GM18511 (cell line): Measurements from ENCODE around the gene HPCA.
"Not testable (repeated sequence)": the region's sequence is repeated elsewhere in the genome, so short reads cannot be mapped to it uniquely, and the experiment has no call there.

Source experiments
- ATAC-seq: cut with Tn5 transposase; IDR thresholded peaks from one replicate; pipeline ENCODE4 v1.9.1; 2021; ENCODE audit warnings: mild to moderate bottlenecking, moderate library complexity; ENCODE audit not compliant: unreplicated experiment

Gene HPCA

DNA sequence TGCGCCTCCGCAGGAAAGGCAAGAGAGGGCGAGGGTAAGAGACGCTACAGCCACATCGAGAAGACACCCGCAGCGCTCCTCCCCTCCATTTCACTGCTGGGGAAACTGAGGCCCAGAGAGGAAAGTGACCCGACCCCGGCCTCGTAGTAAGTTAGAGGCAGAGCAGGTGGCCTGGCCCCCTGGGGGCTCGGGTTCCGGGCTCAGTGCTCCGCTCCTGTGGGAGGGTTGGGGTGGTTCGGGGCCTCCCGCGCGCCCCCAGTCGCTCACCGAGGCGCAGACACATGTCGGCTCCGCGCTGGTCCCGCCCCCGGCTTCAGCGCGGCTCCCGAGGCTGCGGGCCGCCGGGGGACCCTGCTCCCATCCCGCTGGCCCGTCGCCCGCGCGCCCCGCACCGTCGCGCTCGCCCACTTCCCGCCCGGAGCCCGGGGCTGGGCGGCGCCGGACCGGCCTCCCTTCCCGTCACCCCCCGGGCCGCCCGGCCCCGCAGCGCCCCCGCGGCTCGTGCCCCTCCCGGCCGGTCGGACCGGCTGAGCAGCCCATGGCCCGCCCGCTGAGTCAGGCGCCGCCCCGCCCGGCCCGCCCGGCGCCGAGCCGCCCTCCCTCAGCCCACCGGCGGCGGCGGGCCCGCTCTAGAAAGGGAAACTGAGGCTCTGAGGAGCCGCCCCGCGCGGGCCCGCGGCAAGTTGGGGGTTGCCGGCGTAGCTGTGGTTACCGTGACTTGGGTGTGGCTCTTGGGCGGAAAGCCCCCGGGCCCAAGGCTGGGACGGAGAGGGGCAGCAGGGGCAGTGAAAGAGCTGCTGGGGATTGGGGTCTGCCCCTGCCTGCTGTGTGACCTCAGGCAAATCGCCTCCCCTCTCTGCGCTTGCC, 14.9 kb downstream of the HPCA start, which contains the start of gene TMEM54:
Gene TMEM54, minus strand, starts transcription at position 434 of the 867 bp plus-strand sequence. Its CDS starts 151 bp downstream, at position 283.
- ATAC-seq, result no peak

DNA sequence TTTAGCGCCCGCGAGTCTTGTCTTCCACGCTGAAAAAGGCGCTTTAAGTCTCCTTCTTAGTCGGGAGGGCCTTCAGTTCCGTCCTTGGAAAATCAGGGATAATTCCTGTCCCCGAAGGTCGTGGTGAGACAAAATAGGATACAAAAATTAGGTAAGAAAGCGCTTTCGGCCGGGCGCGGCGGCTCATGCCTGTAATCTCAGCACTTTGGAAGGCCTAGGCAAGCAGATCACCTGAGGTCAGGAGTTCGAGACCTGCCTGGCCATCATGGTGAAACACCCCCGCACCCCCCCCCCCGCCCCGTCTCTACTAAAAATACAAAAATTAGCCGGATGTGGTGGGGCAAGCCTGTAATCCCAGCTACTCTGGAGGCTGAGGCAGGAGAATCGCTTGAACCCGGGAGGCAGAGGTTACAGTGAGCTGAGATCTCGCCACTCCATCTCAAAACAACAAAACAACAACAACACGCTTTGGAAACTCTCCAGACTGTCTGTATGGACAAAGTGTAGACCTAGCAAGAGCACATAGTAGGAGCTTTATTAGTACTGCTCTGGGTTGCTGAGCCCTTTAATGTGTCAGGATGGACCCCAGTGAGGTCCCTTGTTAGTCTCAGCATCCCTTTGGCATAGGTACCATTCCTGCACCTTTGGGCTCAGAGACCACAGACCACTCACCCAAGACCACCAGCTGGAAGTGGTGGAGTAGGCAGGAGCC, 15.7 kb downstream of the HPCA start:
- no peak for ATAC-seq

DNA sequence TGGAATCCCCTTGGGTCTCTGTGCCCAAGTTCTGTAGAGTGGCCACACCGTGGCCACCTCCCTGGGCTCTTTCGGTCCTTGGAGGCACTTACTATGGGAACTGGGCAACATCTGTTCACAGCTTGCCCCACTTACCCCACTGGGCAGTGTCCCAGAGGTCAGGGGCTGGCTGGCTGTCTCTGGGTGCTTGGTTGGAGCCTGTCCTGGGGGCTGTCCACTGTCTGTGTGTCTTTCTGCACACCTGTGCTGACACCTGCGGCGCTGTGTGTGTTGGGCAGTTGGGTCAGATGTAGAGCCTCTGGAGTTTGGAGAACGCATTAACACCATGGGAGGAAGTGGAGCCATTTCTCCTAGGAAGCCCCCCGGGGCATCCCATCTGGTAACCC, 16.2 kb downstream of the HPCA start:
- ATAC-seq, result no peak

DNA sequence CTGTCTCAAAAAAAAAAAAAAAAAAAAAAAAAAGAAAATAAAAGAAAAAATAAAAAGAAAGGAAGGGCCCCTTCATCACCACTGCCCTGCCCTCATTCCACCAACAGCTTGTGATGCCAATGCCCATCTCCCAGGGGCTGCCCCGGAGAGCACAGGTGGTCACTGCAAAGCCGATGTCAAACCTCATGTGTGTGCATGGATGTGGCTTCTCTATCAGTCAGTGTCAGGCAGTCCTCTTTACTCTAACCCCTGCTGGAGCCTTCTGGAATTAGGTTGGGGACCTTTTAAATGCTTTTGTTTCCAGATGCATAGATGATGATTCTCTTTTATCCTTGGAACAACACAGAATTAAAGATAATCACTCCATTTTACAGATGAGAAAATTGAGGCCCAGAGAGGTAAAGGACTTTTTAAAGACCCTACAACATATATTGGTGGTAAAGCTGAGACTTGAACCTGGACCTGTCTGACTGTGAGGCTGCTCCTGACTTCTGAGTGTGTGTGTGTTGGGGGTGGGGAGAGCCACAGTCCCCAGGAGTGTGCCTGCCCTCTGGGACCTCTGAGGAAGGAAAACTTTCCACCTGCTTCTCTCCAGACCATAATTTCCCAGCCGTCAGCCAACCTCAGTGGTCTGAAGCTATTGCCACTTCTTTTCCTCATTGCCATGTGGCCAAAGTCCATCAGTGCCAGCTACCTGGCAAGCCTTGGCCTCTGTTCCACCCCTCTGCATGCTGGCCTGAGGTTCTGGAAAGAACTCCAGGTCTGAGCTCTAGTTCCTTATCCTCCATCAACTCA, 17.9 kb downstream of the HPCA start:
- no peak for ATAC-seq

DNA sequence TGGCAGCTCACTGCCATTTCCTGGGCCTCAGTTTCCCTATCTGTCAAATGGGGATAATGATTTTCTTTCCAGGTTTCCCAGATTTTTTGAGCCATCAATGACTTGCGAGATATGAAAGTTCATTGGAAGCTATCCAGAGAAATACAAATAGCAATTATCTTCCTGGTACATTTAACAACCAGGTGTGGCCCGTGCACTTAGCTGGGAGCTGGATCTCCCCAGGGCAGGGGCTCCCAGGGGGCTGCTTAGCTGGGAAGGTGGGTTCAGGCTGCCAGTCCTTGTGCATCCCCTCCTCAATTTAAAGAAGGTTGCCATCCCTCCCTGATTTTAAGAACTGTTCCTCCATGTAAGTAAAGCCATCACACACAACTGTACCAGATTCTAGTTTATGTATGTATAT, 18.5 kb downstream of the HPCA start:
- no peak for ATAC-seq

DNA sequence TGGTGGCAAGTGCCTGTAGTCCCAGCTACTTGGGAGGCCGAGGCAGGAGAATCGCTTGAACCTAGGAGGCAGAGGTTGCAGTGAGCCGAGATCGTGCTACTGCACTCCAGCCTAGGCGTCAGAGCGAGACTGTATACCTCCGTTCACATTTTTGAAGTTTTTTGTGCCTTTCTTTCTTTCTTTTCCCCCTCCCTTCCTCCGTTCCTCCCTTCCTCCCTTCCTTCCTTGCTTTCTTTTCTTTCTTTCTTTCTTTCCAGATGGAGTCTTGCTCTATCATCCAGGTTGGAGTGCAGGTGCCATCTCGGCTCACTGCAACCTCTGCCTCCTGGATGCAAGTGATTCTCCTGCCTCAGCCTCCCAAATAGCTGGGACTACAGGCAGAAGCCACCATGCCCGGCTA, 19.3 kb downstream of the HPCA start:
- ATAC-seq, result not testable (repeated sequence)

DNA sequence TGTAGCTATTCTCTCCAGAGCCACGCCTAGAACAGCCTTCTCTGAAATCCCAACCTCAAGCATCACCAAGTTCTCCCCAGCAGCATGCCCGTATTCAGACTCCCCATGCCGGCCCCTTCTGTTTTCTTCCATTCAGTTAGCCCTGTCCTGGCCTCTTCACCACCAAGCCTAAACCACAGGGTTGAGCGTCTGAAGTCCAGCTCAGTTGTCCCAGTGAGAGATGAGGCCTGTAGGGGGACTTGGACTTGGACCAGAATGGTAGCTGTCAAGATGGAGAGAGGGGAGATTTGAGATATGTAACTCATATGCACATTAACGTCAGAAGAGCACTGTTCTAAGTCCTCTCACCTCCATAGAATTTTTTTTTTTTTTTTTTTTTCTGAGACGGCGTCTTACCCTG, 20.4 kb downstream of the HPCA start:
- no peak for ATAC-seq

DNA sequence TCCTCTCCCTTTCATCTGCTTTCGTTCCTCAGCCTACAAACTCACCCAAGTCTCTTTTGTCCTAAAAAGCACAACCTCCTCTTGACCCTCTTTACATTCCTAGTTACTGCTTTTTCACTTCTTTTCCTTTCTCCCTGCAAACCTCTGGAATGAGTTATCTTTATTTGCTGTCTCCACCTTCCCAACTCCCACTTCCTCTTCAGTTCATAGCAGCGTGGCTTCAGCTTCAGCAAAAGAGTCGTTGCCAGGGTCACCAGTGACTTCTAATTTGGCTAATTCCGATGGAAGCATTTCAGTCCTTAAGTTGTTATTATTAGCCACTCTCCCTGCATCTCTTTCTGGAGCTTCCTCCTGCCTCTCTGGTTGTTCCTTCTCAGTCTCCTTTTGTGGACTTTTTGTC, 21.1 kb downstream of the HPCA start:
- no peak for ATAC-seq

DNA sequence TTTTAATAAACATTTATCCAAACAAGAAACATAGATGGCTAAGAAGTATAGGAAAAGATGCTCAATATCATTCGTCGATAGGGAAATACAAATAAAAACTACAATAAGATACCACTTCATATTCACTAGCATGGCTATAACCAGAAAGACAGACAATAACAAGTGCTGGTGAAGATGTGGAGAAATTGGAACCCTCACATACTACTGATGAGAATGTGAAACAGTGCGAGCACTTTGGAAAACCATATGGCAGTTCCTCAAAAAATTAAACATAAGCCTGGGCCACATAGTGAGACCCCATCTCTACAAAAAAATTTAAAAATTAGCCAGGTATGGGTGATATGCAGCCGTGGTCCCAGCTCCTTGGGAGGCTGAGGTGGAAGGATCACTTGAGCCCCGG, 24.0 kb downstream of the HPCA start:
- no peak for ATAC-seq

DNA sequence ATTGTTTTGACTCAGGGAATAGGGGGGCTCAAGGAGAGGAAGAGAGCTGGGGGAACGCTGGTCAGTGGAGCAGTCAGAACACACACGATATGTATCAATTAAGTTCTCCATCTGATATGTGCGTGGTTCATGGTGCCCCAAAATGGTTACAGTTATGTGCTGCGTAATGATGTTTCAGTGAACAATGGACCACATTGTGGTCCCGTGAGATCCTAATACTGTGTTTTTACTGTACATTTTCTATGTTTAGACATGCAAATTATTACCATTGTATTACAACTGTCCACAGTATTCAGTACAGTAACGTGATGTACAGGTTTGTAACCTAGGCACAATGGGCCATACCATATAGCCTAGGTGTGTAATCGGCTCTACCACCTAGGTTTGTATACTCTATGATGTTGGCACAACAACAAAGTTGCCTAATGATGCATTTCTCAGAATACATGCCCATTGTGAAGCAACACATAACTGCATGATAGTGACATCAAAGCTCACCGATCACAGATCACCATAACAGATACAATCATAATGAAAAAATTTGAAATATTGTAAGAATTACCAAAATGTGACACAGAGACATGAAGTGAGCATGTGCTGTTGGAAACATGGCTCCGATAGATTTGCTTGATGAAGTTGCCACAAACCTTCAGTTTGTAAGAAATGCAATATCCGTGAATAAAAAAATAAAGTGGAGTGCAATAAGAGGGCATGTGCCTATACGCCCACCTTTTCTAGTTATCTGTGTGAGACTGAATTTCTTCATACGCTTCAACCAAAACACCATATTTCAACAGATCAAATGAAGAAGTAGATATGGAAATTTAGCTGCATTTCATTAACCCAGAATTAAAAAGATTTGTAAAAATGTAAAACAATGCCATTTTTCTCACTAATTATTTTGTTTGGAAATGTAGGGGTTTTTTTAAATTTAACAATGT, 29.7 kb downstream of the HPCA start:
- no peak for ATAC-seq

DNA sequence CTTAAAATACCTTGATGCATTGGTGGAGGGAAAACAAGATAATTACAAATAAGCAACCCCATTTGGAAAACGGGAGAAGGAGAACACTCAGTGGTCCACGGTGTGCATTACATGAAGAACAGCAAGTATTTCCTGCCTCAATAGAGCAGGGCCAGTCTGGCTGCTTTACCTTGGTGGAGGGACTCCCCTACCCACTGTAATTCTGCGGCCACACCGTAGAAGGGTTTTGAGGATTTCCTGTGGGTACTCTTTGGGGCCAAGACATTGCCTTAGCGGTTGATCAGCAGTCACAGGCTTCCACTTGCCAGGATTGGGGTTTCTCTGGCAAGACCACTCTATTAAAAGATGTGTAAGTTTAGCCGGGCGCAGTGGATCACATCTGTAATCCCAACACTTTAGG, 31.2 kb downstream of the HPCA start:
- ATAC-seq, result no peak

DNA sequence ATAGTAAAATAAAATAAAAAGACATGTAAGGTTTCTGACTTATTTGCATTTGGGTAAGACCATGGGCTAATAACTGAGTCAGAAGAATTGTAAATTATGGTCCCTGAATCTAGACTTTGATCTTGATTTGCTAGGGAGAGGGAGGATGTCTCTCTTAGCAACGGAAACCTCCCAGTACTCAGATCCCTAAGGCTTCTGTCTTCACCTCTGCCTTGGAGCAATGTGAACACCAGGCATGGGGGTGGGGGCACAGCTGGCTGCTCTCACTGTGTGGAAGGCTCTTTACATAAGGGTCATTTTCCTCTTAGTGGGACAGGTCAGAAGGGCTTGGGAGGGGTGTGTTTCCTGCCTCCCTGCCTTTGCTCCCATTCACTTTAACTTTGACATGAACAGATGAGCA, 31.9 kb downstream of the HPCA start:
- ATAC-seq, result no peak

DNA sequence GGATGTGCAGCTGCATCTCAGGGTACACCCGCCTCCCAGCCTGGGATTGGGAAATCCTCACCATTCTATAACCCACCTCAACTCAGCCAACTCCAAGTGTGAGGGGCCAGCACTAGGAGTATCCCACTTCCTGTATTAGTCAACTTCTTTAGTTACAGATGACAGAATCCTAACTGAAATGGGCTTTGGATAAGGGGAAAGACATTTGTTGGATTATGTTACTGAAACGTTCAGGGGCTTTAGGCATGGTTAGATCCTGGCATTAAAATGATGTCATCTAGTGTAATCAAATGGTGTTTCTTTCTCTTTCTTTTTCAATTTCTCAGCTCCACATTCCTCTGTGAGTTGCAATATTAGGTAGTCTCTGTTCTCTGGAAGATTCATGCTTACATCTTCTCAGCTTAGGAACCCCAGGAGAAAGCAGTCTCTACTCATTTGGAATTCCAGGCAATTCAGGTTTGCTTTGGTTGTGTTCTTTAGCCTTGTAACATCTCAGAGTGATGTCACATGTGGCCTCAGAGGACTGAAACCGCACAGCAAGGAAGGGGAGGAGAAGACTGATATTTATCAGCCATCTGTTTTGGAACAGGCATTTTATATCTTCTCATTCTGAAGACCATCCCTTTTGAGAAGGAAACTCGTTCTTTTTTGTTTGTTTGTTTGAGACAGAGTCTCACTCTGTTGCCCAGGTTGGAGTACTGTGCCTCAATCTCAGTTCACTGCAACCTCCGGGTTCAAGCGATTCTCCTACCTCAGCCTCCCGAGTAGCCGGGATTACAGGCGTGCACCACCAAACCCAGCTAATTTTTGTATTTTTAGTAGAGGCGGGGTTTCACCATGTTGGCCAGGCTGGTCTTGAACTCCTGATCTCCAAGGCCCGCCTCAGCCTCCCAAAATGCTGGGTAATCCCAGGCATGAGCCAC, 33.8 kb downstream of the HPCA start:
- ATAC-seq, result no peak

DNA sequence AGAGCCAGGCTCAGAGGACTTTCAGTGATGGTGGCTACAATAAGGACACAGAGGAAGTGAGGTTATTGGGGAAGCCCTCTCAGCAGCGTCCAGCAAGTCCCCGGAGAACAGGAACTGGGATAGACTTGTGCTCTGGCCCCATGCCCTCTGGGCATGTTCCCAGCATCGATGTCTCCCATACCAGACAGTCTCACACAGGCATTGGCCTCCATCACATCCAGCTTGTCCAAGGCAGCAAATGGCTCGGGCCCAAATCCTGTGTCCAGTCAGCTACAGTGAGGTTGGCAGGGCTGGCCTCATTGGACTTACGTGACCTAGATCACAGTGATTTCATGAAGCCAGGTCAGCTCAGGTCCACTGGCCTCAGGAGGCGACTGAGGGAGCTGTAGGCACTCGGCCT, 34.5 kb downstream of the HPCA start:
- ATAC-seq, result no peak

DNA sequence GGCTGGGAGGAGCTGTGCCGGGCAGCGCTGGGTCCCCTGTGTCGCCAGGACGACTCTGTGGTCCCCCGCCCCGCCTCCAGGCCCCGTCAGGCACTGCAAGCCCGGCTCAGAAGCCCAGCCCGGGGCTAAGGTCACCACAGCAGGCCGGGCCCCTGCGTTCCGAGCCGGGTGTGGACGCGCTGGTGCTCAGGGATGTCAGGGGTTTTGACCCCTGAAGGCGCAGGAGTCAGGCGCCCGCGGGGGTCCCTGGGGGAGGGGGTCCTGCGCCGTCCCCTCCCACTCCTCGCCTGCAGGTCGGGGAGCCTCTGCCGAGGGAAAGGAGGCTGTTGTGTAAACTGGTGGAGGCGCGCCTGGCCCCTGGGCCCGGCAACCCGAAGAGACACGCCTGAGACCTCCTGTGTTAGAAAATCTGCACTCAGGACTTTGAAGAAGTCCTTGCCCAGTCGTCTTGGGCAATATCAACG, 38.6 kb downstream of the HPCA start:
- no peak for ATAC-seq

DNA sequence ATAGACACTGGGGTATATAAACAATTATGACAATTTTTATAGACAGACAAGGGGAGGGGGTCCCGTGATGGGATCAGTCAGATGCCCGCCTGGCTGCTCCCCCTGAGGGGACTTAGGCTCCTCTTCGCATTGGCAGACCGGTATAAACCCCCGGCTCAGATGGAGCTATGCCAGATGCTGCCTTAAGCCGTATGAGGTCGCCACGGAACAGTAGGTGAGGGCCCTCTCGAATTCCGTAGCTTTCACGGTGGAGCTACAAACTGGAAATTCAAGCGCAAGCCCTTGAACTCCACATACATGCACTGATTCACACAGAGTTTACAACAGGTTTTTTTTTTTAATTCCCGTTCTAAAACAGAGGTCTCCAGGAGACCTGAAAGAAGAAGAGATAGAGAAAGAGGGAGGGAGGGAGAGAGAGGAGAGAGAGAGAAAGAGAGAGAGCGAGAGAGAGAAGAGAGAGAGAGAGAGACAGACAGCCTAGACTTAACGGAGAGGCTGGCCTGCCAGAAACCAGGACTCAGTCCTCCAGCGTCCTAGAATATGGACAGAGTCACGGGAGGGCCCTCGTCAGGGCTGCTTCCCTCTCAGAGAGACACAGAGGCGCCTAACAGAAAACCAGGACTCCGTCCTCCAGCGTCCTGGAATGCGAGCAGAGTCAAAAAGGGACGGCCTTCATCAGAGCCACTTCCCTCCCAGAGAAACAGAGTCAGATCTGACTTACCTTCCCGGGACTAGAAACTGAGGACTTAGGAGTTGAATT, 39.3 kb downstream of the HPCA start:
- ATAC-seq, result no peak

DNA sequence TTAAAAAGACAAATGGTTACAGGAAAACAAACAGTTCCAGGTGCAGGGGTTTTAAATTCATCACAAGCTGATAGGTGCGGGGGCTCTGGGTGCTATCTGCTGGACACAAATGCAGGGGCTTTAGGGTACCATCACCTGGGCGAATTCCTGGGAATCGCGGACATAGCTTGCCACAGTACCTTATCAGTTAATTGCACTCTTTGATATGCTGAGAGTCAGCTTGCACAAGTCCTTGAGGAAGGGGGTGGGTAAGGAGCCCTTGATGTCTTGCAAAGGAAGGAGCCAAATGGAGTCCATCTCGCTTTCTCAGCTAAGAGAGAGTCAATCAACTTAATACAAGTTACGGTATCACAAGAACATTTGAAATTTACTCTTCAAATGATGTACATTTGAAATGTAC, 40.3 kb downstream of the HPCA start:
- no peak for ATAC-seq

DNA sequence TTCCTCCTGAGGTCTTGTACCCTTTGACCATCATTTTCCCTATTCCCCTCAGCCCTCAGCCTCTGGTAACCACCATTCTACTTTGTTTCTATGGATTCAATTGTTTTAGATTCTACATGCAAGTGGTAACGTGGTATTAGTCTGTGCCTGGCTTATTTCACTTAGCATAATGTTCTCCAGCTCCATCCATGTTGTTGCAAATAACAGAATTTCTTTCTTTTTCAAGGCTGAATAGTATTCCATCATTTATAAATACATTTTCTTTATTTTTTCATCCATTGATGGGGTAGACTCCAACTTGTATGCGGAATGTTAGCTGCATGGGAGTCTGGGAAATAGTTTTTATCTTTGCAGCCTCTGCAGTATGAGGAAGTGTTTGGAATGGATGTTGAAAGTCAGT, 41.1 kb downstream of the HPCA start:
- no peak for ATAC-seq

DNA sequence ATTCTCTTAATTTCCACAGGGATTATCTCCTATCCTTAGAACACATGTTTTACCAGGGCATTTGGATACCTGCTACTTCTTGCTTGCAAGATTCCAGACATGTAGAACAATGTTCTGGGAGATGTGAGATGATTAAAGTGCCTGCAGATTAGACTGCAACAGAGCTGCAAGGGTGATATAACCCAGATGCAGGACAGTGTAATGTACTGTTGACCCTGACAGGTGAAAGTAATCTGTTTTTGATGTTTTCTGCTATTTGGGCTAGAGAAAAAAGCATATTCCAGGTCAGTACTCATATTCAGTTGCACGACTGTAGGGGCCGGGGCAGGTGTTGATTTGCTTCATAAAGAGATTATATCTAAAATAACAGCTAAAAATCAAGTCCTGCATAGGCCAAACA, 42.0 kb downstream of the HPCA start:
- no peak for ATAC-seq
